ENCODE data around the gene PRKN. TPM values are rescaled to one million over a fixed set of nuclear protein-coding genes. Genes with fewer than 3 reads are reported as not detected.
A peak's percentile ranks its signal among the peaks of the same experiment; 100 is the strongest.

PRKN gene
- total and polyA plus RNA-seq, 5 donors from 2014 or later = 0.24 to 3.7 (median 2.5) TPM

GRCh38 chr6:161921602-161922395 is 805.8 kb downstream of the PRKN start:
- Mint-ChIP-seq H3K36me3 (peaks cover 3% of the 10 kb centered on the region), H3K4me1 (no peaks in the 10 kb centered on the region), H3K27me3 (no peaks in the 10 kb centered on the region), H3K4me3 (no peak overlapping the region), H3K9me3 (peaks cover 0 to 1% (median 0%) of the 10 kb centered on the region in 7 donors), H3K27ac (no peak overlapping the region)
- H3K4me1 ChIP-seq (ENCODE audit: control insufficient read depth, insufficient read depth, low read length, poor library complexity, severe bottlenecking) = no peaks in the 10 kb centered on the region
- no peaks in the 10 kb centered on the region for H3K36me3 ChIP-seq (ENCODE audit: control insufficient read depth, insufficient read depth, low read length)
- no peaks in the 10 kb centered on the region for H3K9me3 ChIP-seq (ENCODE audit: control insufficient read depth in 2 of 2, low read length in 2 of 2)
- DNase-seq (no peak), ATAC-seq (ENCODE audit: low read depth in 2 of 2) (no peak)
- H3K27ac ChIP-seq (ENCODE audit: insufficient read depth, low read length, poor library complexity, severe bottlenecking) = no peak overlapping the region
- no peak overlapping the region for H3K4me3 ChIP-seq (ENCODE audit: low read depth, low read length)
- H3K27me3 ChIP-seq (ENCODE audit: control insufficient read depth, insufficient read depth, low read length) = no peaks in the 10 kb centered on the region

- H3K27me3 Mint-ChIP-seq = no peaks in the 10 kb centered on the region
These were observed 807.9 kb downstream of the PRKN start for GRCh38 chr6:161919691-161920090.

GRCh38 chr6:161918628-161919205 is 808.8 kb downstream of the PRKN start:
- Mint-ChIP-seq H3K27me3 (no peaks in the 10 kb centered on the region), H3K36me3 (peaks cover 3% of the 10 kb centered on the region), H3K4me3 (no peak overlapping the region), H3K4me1 (no peaks in the 10 kb centered on the region), H3K9me3 (no peaks in the 10 kb centered on the region), H3K27ac (peak overlapping the region in 1 of 3 donors; percentile 12)
- Histone ChIP-seq H3K27ac (ENCODE audit: insufficient read depth, low read length, poor library complexity, severe bottlenecking) (no peak overlapping the region), H3K36me3 (ENCODE audit: control insufficient read depth, insufficient read depth, low read length) (no peaks in the 10 kb centered on the region), H3K4me1 (ENCODE audit: control insufficient read depth, insufficient read depth, low read length, poor library complexity, severe bottlenecking) (no peaks in the 10 kb centered on the region), H3K9me3 (ENCODE audit: control insufficient read depth in 2 of 2, low read length in 2 of 2) (no peaks in the 10 kb centered on the region), H3K27me3 (ENCODE audit: control insufficient read depth, insufficient read depth, low read length) (no peaks in the 10 kb centered on the region), H3K4me3 (ENCODE audit: low read depth, low read length) (no peak overlapping the region)
- ATAC-seq (ENCODE audit: low read depth in 2 of 2) (no peak), DNase-seq (no peak)

More at GRCh38 chr6:161919691-161920090, 807.9 kb downstream of the PRKN start:
- no peak overlapping the region for H3K27ac Mint-ChIP-seq
- DNase-seq (no peak), ATAC-seq (ENCODE audit: low read depth in 2 of 2) (no peak)
- no peaks in the 10 kb centered on the region for H3K27me3 ChIP-seq (ENCODE audit: control insufficient read depth, insufficient read depth, low read length)
- H3K4me3 ChIP-seq (ENCODE audit: low read depth, low read length) = no peak overlapping the region
- no peak overlapping the region for H3K27ac ChIP-seq (ENCODE audit: insufficient read depth, low read length, poor library complexity, severe bottlenecking)
- no peaks in the 10 kb centered on the region for H3K4me1 Mint-ChIP-seq
- no peaks in the 10 kb centered on the region for H3K36me3 ChIP-seq (ENCODE audit: control insufficient read depth, insufficient read depth, low read length)
- no peaks in the 10 kb centered on the region for H3K4me1 ChIP-seq (ENCODE audit: control insufficient read depth, insufficient read depth, low read length, poor library complexity, severe bottlenecking)
- no peak overlapping the region for H3K4me3 Mint-ChIP-seq
- no peaks in the 10 kb centered on the region for H3K9me3 Mint-ChIP-seq
- peaks cover 3% of the 10 kb centered on the region for H3K36me3 Mint-ChIP-seq
- H3K9me3 ChIP-seq (ENCODE audit: control insufficient read depth in 2 of 2, low read length in 2 of 2) = no peaks in the 10 kb centered on the region

- H3K4me1 Mint-ChIP-seq = no peaks in the 10 kb centered on the region
- ATAC-seq (ENCODE audit: low read depth in 2 of 2) = no peak
- H3K36me3 Mint-ChIP-seq = peaks cover 3% of the 10 kb centered on the region
These were observed 809.4 kb downstream of the PRKN start for GRCh38 chr6:161918109-161918531.

GRCh38 chr6:161917645-161918044 is 809.9 kb downstream of the PRKN start:
- H3K27me3 Mint-ChIP-seq = no peaks in the 10 kb centered on the region
- H3K27me3 ChIP-seq (ENCODE audit: control insufficient read depth, insufficient read depth, low read length) = no peaks in the 10 kb centered on the region
- no peak overlapping the region for H3K27ac ChIP-seq (ENCODE audit: insufficient read depth, low read length, poor library complexity, severe bottlenecking)
- no peak for DNase-seq
- ATAC-seq (ENCODE audit: low read depth in 2 of 2) = no peak
- H3K4me1 Mint-ChIP-seq = no peaks in the 10 kb centered on the region
- no peaks in the 10 kb centered on the region for H3K4me1 ChIP-seq (ENCODE audit: control insufficient read depth, insufficient read depth, low read length, poor library complexity, severe bottlenecking)
- H3K4me3 Mint-ChIP-seq = no peak overlapping the region
- peaks cover 3% of the 10 kb centered on the region for H3K36me3 Mint-ChIP-seq
- no peaks in the 10 kb centered on the region for H3K9me3 Mint-ChIP-seq
- H3K9me3 ChIP-seq (ENCODE audit: control insufficient read depth in 2 of 2, low read length in 2 of 2) = no peaks in the 10 kb centered on the region
- no peak overlapping the region for H3K27ac Mint-ChIP-seq
- no peaks in the 10 kb centered on the region for H3K36me3 ChIP-seq (ENCODE audit: control insufficient read depth, insufficient read depth, low read length)
- no peak overlapping the region for H3K4me3 ChIP-seq (ENCODE audit: low read depth, low read length)

More at GRCh38 chr6:161918109-161918531, 809.4 kb downstream of the PRKN start:
- no peak for DNase-seq
- no peak overlapping the region for H3K4me3 ChIP-seq (ENCODE audit: low read depth, low read length)
- no peaks in the 10 kb centered on the region for H3K27me3 ChIP-seq (ENCODE audit: control insufficient read depth, insufficient read depth, low read length)
- no peaks in the 10 kb centered on the region for H3K9me3 ChIP-seq (ENCODE audit: control insufficient read depth in 2 of 2, low read length in 2 of 2)
- Mint-ChIP-seq H3K27me3 (no peaks in the 10 kb centered on the region), H3K9me3 (no peaks in the 10 kb centered on the region), H3K27ac (no peak overlapping the region), H3K4me3 (no peak overlapping the region)
- H3K36me3 ChIP-seq (ENCODE audit: control insufficient read depth, insufficient read depth, low read length) = no peaks in the 10 kb centered on the region
- no peaks in the 10 kb centered on the region for H3K4me1 ChIP-seq (ENCODE audit: control insufficient read depth, insufficient read depth, low read length, poor library complexity, severe bottlenecking)
- H3K27ac ChIP-seq (ENCODE audit: insufficient read depth, low read length, poor library complexity, severe bottlenecking) = no peak overlapping the region

GRCh38 chr6:161915456-161915964 is 812.1 kb downstream of the PRKN start:
- ATAC-seq (ENCODE audit: low read depth in 2 of 2) = no peak
- no peak overlapping the region for H3K4me3 Mint-ChIP-seq
- Histone ChIP-seq H3K36me3 (ENCODE audit: control insufficient read depth, insufficient read depth, low read length) (no peaks in the 10 kb centered on the region), H3K9me3 (ENCODE audit: control insufficient read depth in 2 of 2, low read length in 2 of 2) (no peaks in the 10 kb centered on the region), H3K4me3 (ENCODE audit: low read depth, low read length) (no peak overlapping the region), H3K4me1 (ENCODE audit: control insufficient read depth, insufficient read depth, low read length, poor library complexity, severe bottlenecking) (no peaks in the 10 kb centered on the region), H3K27ac (ENCODE audit: insufficient read depth, low read length, poor library complexity, severe bottlenecking) (no peak overlapping the region), H3K27me3 (ENCODE audit: control insufficient read depth, insufficient read depth, low read length) (no peaks in the 10 kb centered on the region)
- H3K9me3 Mint-ChIP-seq = no peaks in the 10 kb centered on the region
- H3K4me1 Mint-ChIP-seq = no peaks in the 10 kb centered on the region
- H3K27me3 Mint-ChIP-seq = no peaks in the 10 kb centered on the region
- no peak for DNase-seq
- H3K36me3 Mint-ChIP-seq = peaks cover 3% of the 10 kb centered on the region
- H3K27ac Mint-ChIP-seq = no peak overlapping the region

- H3K9me3 ChIP-seq (ENCODE audit: control insufficient read depth in 2 of 2, low read length in 2 of 2) = no peaks in the 10 kb centered on the region
- peaks cover 0 to 3% (median 2%) of the 10 kb centered on the region in 7 donors for H3K9me3 Mint-ChIP-seq
- H3K4me1 ChIP-seq (ENCODE audit: control insufficient read depth, insufficient read depth, low read length, poor library complexity, severe bottlenecking) = no peaks in the 10 kb centered on the region
- H3K27me3 ChIP-seq (ENCODE audit: control insufficient read depth, insufficient read depth, low read length) = no peaks in the 10 kb centered on the region
- no peak overlapping the region for H3K27ac ChIP-seq (ENCODE audit: insufficient read depth, low read length, poor library complexity, severe bottlenecking)
- DNase-seq = no peak
- no peak overlapping the region for H3K4me3 Mint-ChIP-seq
- H3K27me3 Mint-ChIP-seq = no peaks in the 10 kb centered on the region
- H3K36me3 Mint-ChIP-seq = no peaks in the 10 kb centered on the region
- no peak for ATAC-seq (ENCODE audit: low read depth in 2 of 2)
- H3K4me3 ChIP-seq (ENCODE audit: low read depth, low read length) = no peak overlapping the region
- H3K4me1 Mint-ChIP-seq = no peaks in the 10 kb centered on the region
- no peaks in the 10 kb centered on the region for H3K36me3 ChIP-seq (ENCODE audit: control insufficient read depth, insufficient read depth, low read length)
- H3K27ac Mint-ChIP-seq = no peak overlapping the region
These were observed 818.7 kb downstream of the PRKN start for GRCh38 chr6:161908872-161909271.
